A673 (cell line): ENCODE results near the gene SLC8A2. TPM values are rescaled to one million over a fixed set of nuclear protein-coding genes. Genes with fewer than 3 reads are reported as not detected.
A peak's percentile ranks its signal among the peaks of the same experiment; 100 is the strongest.

Experiments used
- BruUV-seq: library from RNA; stranded (reverse); fragments of 400-500 nt; replicated peaks from 2 replicates; lab custom pipeline; 2021; lab: Mats Ljungman, UMichigan
- CTCF ChIA-PET: fragments of 300-600 bp; sonication (Branson Sonifier 250); formaldehyde crosslinking; loops from one replicate; lab custom pipeline; 2022; ENCODE audit warnings: antibody characterized with exemption; lab: Charles Lee
- POLR2A ChIA-PET: fragments of 300-600 bp; sonication (Branson Sonifier 250); formaldehyde crosslinking; loops from one replicate; lab custom pipeline; 2022; ENCODE audit warnings: antibody characterized with exemption; ENCODE audit not compliant: low non-redundant PET; lab: Charles Lee
- DNase-seq: peaks from one replicate; pipeline ENCODE4 v3.0.0-alpha.2; 2015; ENCODE audit warnings: low spot score
- H3K27ac ChIP-seq: fragments of 200-600 bp; sonication (generic); 2 replicates; pipeline ENCODE4 v1.5.1; 2016; ENCODE audit warnings: mixed run types, low read depth, mild to moderate bottlenecking, mixed read lengths, antibody characterized with exemption, low read length; ENCODE audit not compliant: poor library complexity, severe bottlenecking
- H3K27me3 ChIP-seq: fragments of 200-600 bp; sonication (generic); replicated peaks from 2 replicates; pipeline ENCODE4 v1.6.1; 2017; ENCODE audit warnings: mixed run types, low read depth, mild to moderate bottlenecking, mixed read lengths, antibody characterized with exemption, low read length; ENCODE audit not compliant: insufficient read depth, poor library complexity
- H3K36me3 ChIP-seq: fragments of 200-600 bp; sonication (generic); 2 replicates; pipeline ENCODE4 v1.6.1; 2016; ENCODE audit warnings: mixed run types, mild to moderate bottlenecking, mixed read lengths, antibody characterized with exemption, low read length; ENCODE audit not compliant: insufficient read depth, poor library complexity, severe bottlenecking
- H3K4me1 ChIP-seq: fragments of 200-600 bp; sonication (generic); 2 replicates; pipeline ENCODE4 v1.6.1; 2017; ENCODE audit warnings: mixed run types, mild to moderate bottlenecking, mixed read lengths, antibody characterized with exemption, low read length; ENCODE audit not compliant: insufficient read depth, poor library complexity, severe bottlenecking
- H3K4me3 ChIP-seq: fragments of 200-600 bp; sonication (generic); 2 replicates; pipeline ENCODE4 v1.5.1; 2016; ENCODE audit warnings: low read depth, mixed run types, mild to moderate bottlenecking, mixed read lengths, low read length; ENCODE audit not compliant: poor library complexity, severe bottlenecking
- H3K9me3 ChIP-seq: fragments of 200-600 bp; sonication (generic); 2 replicates; pipeline ENCODE4 v1.6.1; 2016; ENCODE audit warnings: mixed run types, low read depth, mild to moderate bottlenecking, mixed read lengths, antibody characterized with exemption, low read length; ENCODE audit not compliant: poor library complexity, severe bottlenecking
- CTCF ChIP-seq: fragments of 300-800, 200-600 bp; sonication (generic); conservative IDR thresholded peaks from 2 replicates; pipeline ENCODE4 v1.5.1; 2017; ENCODE audit warnings: low read depth, mild to moderate bottlenecking, antibody characterized with exemption, low read length, moderate library complexity, mixed read lengths
- EZH2 ChIP-seq: fragments of 200-600 bp; sonication (generic); IDR thresholded peaks from 2 replicates; pipeline ENCODE4 v1.6.1; 2017; ENCODE audit warnings: borderline replicate concordance, low read depth, mild to moderate bottlenecking, mixed read lengths, antibody characterized with exemption, low read length; ENCODE audit not compliant: poor library complexity, severe bottlenecking
- intact Hi-C: fragments of 100-400 bp; cut with micrococcal nuclease; formaldehyde crosslinking; loops from one replicate; pipeline ENCODE4 v1.10.0; 2022; ENCODE audit not compliant: unreplicated experiment
- total RNA-seq: library from RNA; stranded (reverse); gene quantifications from 2 replicates; pipeline ENCODE4 v1.2.3, GENCODE V29; 2021

The SLC8A2 gene
- total RNA-seq, 1 experiment from 2014 or later, result 3.2 TPM

GRCh38 chr19:47475465-47475864, 3.8 kb upstream of the SLC8A2 start:
- H3K27ac ChIP-seq, result no peak overlapping the region
- TF ChIP-seq CTCF, result no peak
- TF ChIP-seq EZH2, result no peak
- no peaks in the 10 kb centered on the region for H3K36me3 ChIP-seq
- no peak for DNase-seq
- ChIA-PET CTCF (no interaction called here), POLR2A (no interaction called here)
- H3K27me3 ChIP-seq, result no peaks in the 10 kb centered on the region
- BruUV-seq, result no TSS peak
- no peak overlapping the region for H3K4me3 ChIP-seq
- peaks cover 9% of the 10 kb centered on the region for H3K4me1 ChIP-seq
- intact Hi-C loops, result no loop called here
- no peaks in the 10 kb centered on the region for H3K9me3 ChIP-seq

- H3K27me3 ChIP-seq, result no peaks in the 10 kb centered on the region
- ChIA-PET POLR2A (no interaction called here), CTCF (no interaction called here)
- H3K4me3 ChIP-seq, result no peak overlapping the region
- H3K9me3 ChIP-seq, result no peaks in the 10 kb centered on the region
- peaks cover 9% of the 10 kb centered on the region for H3K4me1 ChIP-seq
- DNase-seq, result no peak
- no peaks in the 10 kb centered on the region for H3K36me3 ChIP-seq
- intact Hi-C loops, result no loop called here
- no TSS peak for BruUV-seq
- no peak overlapping the region for H3K27ac ChIP-seq
- TF ChIP-seq CTCF, result no peak
- no peak for TF ChIP-seq EZH2
Measured at GRCh38 chr19:47473336-47473735, 1.6 kb upstream of the SLC8A2 start.

GRCh38 chr19:47471381-47471732, 336 bp downstream of the SLC8A2 start:
- ChIA-PET POLR2A (no interaction called here), CTCF (no interaction called here)
- Histone ChIP-seq H3K9me3 (no peaks in the 10 kb centered on the region), H3K27ac (no peak overlapping the region), H3K4me1 (peaks cover 9% of the 10 kb centered on the region), H3K4me3 (peak overlapping the region; percentile 62), H3K27me3 (no peaks in the 10 kb centered on the region), H3K36me3 (no peaks in the 10 kb centered on the region)
- no TSS peak for BruUV-seq
- intact Hi-C loops, result no loop called here
- TF ChIP-seq EZH2 (no peak), CTCF (no peak)
- no peak for DNase-seq
